Measurements from ENCODE around the gene DIPK1C.

Gene DIPK1C

DNA sequence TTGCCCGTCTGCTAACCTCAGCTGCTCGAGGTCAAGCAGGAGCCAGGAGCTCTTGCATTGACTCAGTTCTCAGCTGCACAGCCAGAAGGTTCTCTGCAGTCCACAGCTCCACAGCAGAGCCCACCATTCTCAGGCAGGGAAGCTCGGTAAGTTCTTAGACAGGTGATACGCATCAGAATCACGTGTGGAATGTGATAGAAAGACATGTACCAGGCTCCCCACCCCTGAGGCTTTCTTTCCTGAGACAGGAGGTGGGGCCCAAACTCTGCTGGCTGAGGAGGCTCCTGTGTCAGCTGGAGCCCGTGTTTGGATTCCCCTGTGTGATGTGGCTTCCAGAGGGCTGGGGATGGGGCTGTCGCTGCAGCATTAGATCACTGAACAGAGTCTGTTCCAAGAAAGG lies 28.0 kb downstream of the DIPK1C start:
- H3K27me3 ChIP-seq = peaks cover 3% of the 10 kb centered on the region
- H3K9me3 ChIP-seq = no peaks in the 10 kb centered on the region
- H3K4me3 ChIP-seq (ENCODE audit: low read depth in 1 of 2, low read length in 1 of 2) = no peak overlapping the region
- no peaks in the 10 kb centered on the region for H3K36me3 ChIP-seq
- H3K27ac ChIP-seq = no peak overlapping the region
- H3K4me1 ChIP-seq (ENCODE audit: control insufficient read depth in 1 of 2, insufficient read depth in 1 of 2, low read depth in 1 of 2, low read length in 1 of 2) = no peaks in the 10 kb centered on the region
- TF ChIP-seq, protein P1, sequence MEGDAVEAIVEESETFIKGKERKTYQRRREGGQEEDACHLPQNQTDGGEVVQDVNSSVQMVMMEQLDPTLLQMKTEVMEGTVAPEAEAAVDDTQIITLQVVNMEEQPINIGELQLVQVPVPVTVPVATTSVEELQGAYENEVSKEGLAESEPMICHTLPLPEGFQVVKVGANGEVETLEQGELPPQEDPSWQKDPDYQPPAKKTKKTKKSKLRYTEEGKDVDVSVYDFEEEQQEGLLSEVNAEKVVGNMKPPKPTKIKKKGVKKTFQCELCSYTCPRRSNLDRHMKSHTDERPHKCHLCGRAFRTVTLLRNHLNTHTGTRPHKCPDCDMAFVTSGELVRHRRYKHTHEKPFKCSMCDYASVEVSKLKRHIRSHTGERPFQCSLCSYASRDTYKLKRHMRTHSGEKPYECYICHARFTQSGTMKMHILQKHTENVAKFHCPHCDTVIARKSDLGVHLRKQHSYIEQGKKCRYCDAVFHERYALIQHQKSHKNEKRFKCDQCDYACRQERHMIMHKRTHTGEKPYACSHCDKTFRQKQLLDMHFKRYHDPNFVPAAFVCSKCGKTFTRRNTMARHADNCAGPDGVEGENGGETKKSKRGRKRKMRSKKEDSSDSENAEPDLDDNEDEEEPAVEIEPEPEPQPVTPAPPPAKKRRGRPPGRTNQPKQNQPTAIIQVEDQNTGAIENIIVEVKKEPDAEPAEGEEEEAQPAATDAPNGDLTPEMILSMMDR (IDR thresholded peaks at IDR 0.05) = no peak

DNA sequence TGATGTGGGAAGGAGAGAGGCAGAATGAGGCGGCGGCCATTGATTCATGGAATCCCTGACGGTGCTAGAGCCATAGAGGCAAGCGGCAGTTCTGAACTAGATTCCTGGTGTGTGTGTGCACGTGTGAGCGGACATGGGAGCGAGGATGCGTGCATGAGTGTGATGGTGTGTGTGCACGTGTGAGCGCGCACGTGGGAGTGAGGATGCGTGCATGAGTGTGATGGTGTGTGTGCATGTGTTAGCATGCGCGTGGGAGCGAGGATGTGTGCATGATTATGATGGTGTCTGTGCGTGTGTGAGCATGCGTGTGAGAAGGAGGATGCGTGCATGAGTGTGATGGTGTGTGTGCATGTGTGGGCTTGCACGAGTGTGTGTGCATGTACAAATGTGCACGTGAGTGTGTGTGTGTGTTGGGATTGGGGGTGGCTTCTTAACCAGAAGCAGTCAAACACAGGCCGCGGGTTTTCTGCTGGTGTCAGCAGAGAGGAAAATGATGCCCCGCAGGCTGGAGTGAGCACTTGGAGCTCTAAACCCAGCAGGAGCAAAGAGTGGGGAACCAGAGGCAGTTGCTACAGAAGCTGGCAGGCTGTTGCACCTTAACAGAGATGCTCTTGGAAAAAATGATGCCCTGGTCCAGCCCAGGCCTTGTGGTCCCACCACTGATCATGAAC lies 29.5 kb downstream of the DIPK1C start:
- H3K4me3 ChIP-seq (ENCODE audit: low read depth in 1 of 2, low read length in 1 of 2) = no peak overlapping the region
- H3K27ac ChIP-seq = no peak overlapping the region
- H3K27me3 ChIP-seq = peaks cover 6% of the 10 kb centered on the region
- no peaks in the 10 kb centered on the region for H3K36me3 ChIP-seq
- TF ChIP-seq, protein P1 (IDR thresholded peaks at IDR 0.05) = no peak
- no peaks in the 10 kb centered on the region for H3K9me3 ChIP-seq
- H3K4me1 ChIP-seq (ENCODE audit: control insufficient read depth in 1 of 2, insufficient read depth in 1 of 2, low read depth in 1 of 2, low read length in 1 of 2) = no peaks in the 10 kb centered on the region

DNA sequence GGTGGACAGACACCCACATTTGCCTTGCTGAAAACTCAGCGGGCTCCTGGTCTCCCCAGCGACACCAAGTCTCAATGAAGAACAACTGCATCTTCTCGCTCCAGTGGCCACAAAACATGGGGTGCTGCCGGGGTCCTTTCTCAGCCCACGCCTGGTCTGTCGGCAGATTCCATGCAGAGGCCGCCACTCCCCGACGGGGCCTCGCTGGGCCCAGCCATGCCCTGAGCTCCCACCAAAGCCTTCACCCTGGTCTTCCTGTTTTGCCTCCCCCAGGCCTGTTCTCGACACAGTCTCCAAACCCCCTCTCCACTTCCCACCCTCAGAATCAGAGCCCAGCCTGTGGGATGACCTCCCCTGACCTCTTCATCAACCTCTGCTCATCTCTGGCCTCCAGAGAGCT lies 31.2 kb downstream of the DIPK1C start:
- H3K27ac ChIP-seq = no peak overlapping the region
- no peaks in the 10 kb centered on the region for H3K9me3 ChIP-seq
- no peaks in the 10 kb centered on the region for H3K4me1 ChIP-seq (ENCODE audit: control insufficient read depth in 1 of 2, insufficient read depth in 1 of 2, low read depth in 1 of 2, low read length in 1 of 2)
- peaks cover 8% of the 10 kb centered on the region for H3K27me3 ChIP-seq
- no peaks in the 10 kb centered on the region for H3K36me3 ChIP-seq
- TF ChIP-seq, protein P1 (IDR thresholded peaks at IDR 0.05) = no peak
- H3K4me3 ChIP-seq (ENCODE audit: low read depth in 1 of 2, low read length in 1 of 2) = no peak overlapping the region

DNA sequence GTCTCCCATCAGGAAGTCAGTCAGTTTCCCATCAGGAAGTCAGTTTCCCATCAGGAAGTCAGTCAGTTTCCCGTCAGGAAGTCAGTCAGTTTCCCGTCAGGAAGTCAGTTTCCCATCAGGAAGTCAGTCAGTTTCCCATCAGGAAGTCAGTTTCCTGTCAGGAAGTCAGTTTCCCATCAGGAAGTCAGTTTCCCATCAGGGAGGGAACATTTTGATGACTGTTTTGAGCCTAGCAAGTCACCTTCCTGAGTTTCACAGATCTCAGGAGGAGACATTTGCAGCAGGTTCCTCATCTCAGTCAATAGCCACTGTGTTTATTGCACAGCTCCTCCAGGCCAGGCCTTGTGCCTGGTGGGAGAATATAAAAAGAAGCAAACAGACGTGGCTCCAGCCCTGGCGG lies 31.9 kb downstream of the DIPK1C start:
- Histone ChIP-seq H3K4me3 (ENCODE audit: low read depth in 1 of 2, low read length in 1 of 2) (no peak overlapping the region), H3K27ac (no peak overlapping the region), H3K27me3 (peaks cover 8% of the 10 kb centered on the region), H3K4me1 (ENCODE audit: control insufficient read depth in 1 of 2, insufficient read depth in 1 of 2, low read depth in 1 of 2, low read length in 1 of 2) (no peaks in the 10 kb centered on the region), H3K36me3 (no peaks in the 10 kb centered on the region), H3K9me3 (no peaks in the 10 kb centered on the region)
- TF ChIP-seq, protein P1 (IDR thresholded peaks at IDR 0.05) = no peak

DNA sequence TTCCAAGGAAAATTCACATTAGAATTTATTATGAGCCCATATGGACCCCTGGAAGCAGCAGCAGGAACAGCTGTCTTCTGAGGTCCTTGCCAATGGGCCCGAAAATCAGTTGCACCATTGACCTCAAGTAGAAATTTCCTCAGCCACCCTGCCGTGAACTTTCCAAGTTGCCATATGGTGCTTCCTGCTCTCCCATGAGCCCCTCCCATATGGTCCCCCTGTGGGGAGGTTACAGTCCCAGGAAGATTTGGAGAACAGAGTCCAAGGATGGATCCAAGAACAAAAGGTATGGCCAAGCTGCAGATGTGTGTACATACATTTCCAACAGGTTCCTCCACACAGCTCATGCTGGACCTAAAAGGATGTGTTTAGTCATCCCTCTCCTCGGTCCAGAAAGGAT lies 34.6 kb downstream of the DIPK1C start:
- TF ChIP-seq, protein P1 (IDR thresholded peaks at IDR 0.05) = no peak
- no peaks in the 10 kb centered on the region for H3K9me3 ChIP-seq

More for the DNA sequence above, 34.6 kb downstream of the DIPK1C start:
- no peak overlapping the region for H3K4me3 ChIP-seq (ENCODE audit: low read depth in 1 of 2, low read length in 1 of 2)
- no peaks in the 10 kb centered on the region for H3K36me3 ChIP-seq
- H3K4me1 ChIP-seq (ENCODE audit: control insufficient read depth in 1 of 2, insufficient read depth in 1 of 2, low read depth in 1 of 2, low read length in 1 of 2) = no peaks in the 10 kb centered on the region
- peaks cover 6% of the 10 kb centered on the region for H3K27me3 ChIP-seq
- no peak overlapping the region for H3K27ac ChIP-seq

Measured in neutrophil (primary cell).